CD8-positive, alpha-beta memory T cell (primary cell): ENCODE data around the gene ISCU. TPM values are rescaled to one million over a fixed set of nuclear protein-coding genes. Genes with fewer than 3 reads are reported as not detected.
"Not testable (repeated sequence)": the region's sequence is repeated elsewhere in the genome, so short reads cannot be mapped to it uniquely, and the experiment has no call there.

Experiments used
- CTCF ChIA-PET: fragments of 350-600 bp; sonication (Branson Sonifier 250); formaldehyde crosslinking; loops from one replicate; lab custom pipeline; 2021; ENCODE audit warnings: antibody characterized with exemption; lab: Charles Lee
- POLR2A ChIA-PET: fragments of 350-600 bp; sonication (Branson Sonifier 250); formaldehyde crosslinking; loops from one replicate; lab custom pipeline; 2021; ENCODE audit warnings: antibody characterized with exemption; lab: Charles Lee
- DNase-seq, 5 donors: peaks; one replicate each; pipeline versions ENCODE4 v3.0.0 to v3.0.0-alpha.2; 2020 to 2022; ENCODE audit warnings: mixed read lengths in 1 of 5
- H3K27ac ChIP-seq: one replicate; pipeline ENCODE4 v1.7.0; 2013; ENCODE audit warnings: low read depth, mild to moderate bottlenecking, low read length, moderate library complexity
- H3K27me3 ChIP-seq: 2 replicates; pipeline ENCODE4 v1.7.0; 2013; ENCODE audit warnings: low read length, mild to moderate bottlenecking; ENCODE audit not compliant: insufficient read depth, poor library complexity, severe bottlenecking
- H3K36me3 ChIP-seq: 2 replicates; pipeline ENCODE4 v1.7.0; 2013; ENCODE audit warnings: mild to moderate bottlenecking, low read length, moderate library complexity; ENCODE audit not compliant: insufficient read depth
- H3K4me1 ChIP-seq: 2 replicates; pipeline ENCODE4 v1.7.0; 2013; ENCODE audit warnings: mild to moderate bottlenecking, low read length, moderate library complexity; ENCODE audit not compliant: insufficient read depth
- H3K4me3 ChIP-seq: 2 replicates; pipeline ENCODE4 v1.7.0; 2013; ENCODE audit warnings: mild to moderate bottlenecking, low read length
- H3K9me3 ChIP-seq: 2 replicates; pipeline ENCODE4 v1.7.0; 2013; ENCODE audit warnings: mild to moderate bottlenecking, low read length
- H3K27ac Mint-ChIP-seq, 8 donors: one replicate each; pipeline ENCODE4 v1.8.0; 2020 to 2021; ENCODE audit warnings: mixed read lengths in 8 of 8, mild to moderate bottlenecking in 6 of 8, inconsistent platforms in 3 of 8, moderate library complexity in 3 of 8
- H3K27me3 Mint-ChIP-seq, 2 donors: one replicate each; pipeline ENCODE4 v1.8.0; 2020 to 2021; ENCODE audit warnings: mixed read lengths in 2 of 2, mild to moderate bottlenecking in 1 of 2, moderate library complexity in 1 of 2
- H3K36me3 Mint-ChIP-seq, 3 donors: one replicate each; pipeline ENCODE4 v1.8.0; 2020 to 2021; ENCODE audit warnings: mixed read lengths in 3 of 3, inconsistent platforms in 1 of 3, mild to moderate bottlenecking in 1 of 3
- H3K4me1 Mint-ChIP-seq, 3 donors: one replicate each; pipeline ENCODE4 v1.8.0; 2020 to 2021; ENCODE audit warnings: mixed read lengths in 3 of 3, inconsistent platforms in 1 of 3, mild to moderate bottlenecking in 1 of 3
- H3K4me3 Mint-ChIP-seq, 7 donors: one replicate each; pipeline ENCODE4 v1.8.0; 2020 to 2021; ENCODE audit warnings: mixed read lengths in 7 of 7, mild to moderate bottlenecking in 6 of 7, moderate library complexity in 4 of 7, inconsistent platforms in 2 of 7
- H3K9me3 Mint-ChIP-seq, 5 donors: one replicate each; pipeline ENCODE4 v1.8.0; 2020 to 2022; ENCODE audit warnings: mixed read lengths in 5 of 5, mild to moderate bottlenecking in 3 of 5, moderate library complexity in 2 of 5, inconsistent platforms in 1 of 5
- polyA plus RNA-seq: library from polyadenylated mRNA; unstranded; fragments of 300-500 nt; fragmentation: Illumina TruSeq; gene quantifications from one replicate; pipeline ENCODE4 v1.2.3, GENCODE V29; 2021
- total RNA-seq, 2 experiments: library from RNA; stranded (reverse); gene quantifications; one replicate each; pipeline ENCODE4 v1.2.3, GENCODE V29; 2021

Gene ISCU
- total and polyA plus RNA-seq, 3 experiments from 2014 or later = 113 to 302 (median 116) TPM

DNA sequence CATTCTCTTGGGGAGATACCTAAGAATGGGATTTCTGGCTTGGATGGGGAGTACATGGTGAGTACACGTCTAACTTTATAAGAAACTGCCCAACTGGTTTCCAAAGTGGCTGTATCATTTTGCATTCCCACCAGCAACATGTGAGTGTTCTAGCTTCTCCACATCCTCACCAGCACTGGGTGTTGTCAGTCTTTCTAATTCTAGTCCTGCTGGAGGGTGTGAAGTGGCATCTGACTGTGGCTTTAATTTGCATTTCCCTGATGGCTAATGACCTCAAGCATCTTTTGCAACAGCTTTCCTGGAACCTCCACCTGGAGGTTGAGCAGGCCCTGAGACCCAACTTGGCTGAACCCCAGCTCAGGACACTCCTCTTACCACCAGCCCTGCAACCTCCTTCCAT lies 53.5 kb downstream of the ISCU start:
- H3K36me3 Mint-ChIP-seq = peaks cover 11 to 24% (median 11%) of the 10 kb centered on the region in 3 donors
- H3K4me3 ChIP-seq = no peak overlapping the region
- no peaks in the 10 kb centered on the region for H3K27me3 ChIP-seq
- no peaks in the 10 kb centered on the region for H3K27me3 Mint-ChIP-seq
- peak overlapping the region; percentile 92 to 100 (median 98) for H3K27ac Mint-ChIP-seq
- H3K27ac ChIP-seq = no peak overlapping the region
- ChIA-PET CTCF (interaction anchor here (1.1 to 11.4 kb wide), 6 partner anchors 8 to 365 kb away, joined by 3 to 330 read pairs (median 46); partner anchors contain the start of genes ISCU, SART3 and SELPLG), POLR2A (interaction anchor here (0.6 to 5.7 kb wide), 2 partner anchors 8 to 17 kb away, joined by 3 to 79 read pairs; partner anchors contain the start of gene SELPLG)
- peaks cover 6% of the 10 kb centered on the region for H3K36me3 ChIP-seq
- DNase-seq = no peak
- no peak overlapping the region for H3K4me3 Mint-ChIP-seq
- peaks cover 35% of the 10 kb centered on the region for H3K4me1 ChIP-seq
- H3K9me3 ChIP-seq = peaks cover 7% of the 10 kb centered on the region
- H3K9me3 Mint-ChIP-seq = peaks cover 0 to 7% (median 0%) of the 10 kb centered on the region in 5 donors
- peaks cover 55 to 67% (median 64%) of the 10 kb centered on the region in 3 donors for H3K4me1 Mint-ChIP-seq

DNA sequence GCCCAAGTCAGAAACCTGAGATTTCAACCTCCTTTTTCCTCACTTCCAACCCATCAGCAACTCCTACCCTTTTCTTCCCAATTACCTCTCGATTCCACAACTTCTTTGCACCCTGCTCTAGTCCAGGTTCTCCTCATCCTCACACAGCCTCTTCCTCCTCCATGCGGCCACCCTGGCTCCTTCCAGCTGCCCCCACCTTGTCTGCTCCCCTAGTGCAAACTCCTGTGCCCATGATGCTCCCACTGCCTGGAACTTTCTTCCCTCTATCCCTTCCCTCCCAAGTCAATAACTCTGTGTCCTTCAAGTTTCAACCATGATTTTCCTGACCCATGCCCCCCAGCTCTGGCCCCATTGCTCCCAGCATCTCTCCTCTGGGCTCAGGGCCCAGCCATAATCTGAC lies 54.0 kb downstream of the ISCU start:
- no peak overlapping the region for H3K4me3 ChIP-seq
- peaks cover 37% of the 10 kb centered on the region for H3K4me1 ChIP-seq
- peaks cover 0 to 7% (median 0%) of the 10 kb centered on the region in 5 donors for H3K9me3 Mint-ChIP-seq
- CTCF ChIA-PET = interaction anchor here (1.1 to 11.4 kb wide), 6 partner anchors 8 to 364 kb away, joined by 3 to 330 read pairs (median 46); partner anchors contain the start of genes ISCU, SART3 and SELPLG
- POLR2A ChIA-PET = interaction anchor here (0.5 to 5.7 kb wide), 5 partner anchors 8 to 246 kb away, joined by 3 to 79 read pairs (median 4); partner anchors contain the start of genes ISCU, SELPLG and SSH1
- peak overlapping the region; percentile 92 to 100 (median 98) for H3K27ac Mint-ChIP-seq
- peaks cover 14 to 28% (median 15%) of the 10 kb centered on the region in 3 donors for H3K36me3 Mint-ChIP-seq
- DNase-seq = no peak
- peaks cover 59 to 72% (median 68%) of the 10 kb centered on the region in 3 donors for H3K4me1 Mint-ChIP-seq
- H3K36me3 ChIP-seq = peaks cover 9% of the 10 kb centered on the region
- peak overlapping the region; percentile 19 for H3K27ac ChIP-seq
- H3K27me3 ChIP-seq = no peaks in the 10 kb centered on the region
- peak overlapping the region in 2 of 7 donors; percentile 57 to 63 for H3K4me3 Mint-ChIP-seq
- H3K9me3 ChIP-seq = peaks cover 7% of the 10 kb centered on the region
- H3K27me3 Mint-ChIP-seq = no peaks in the 10 kb centered on the region

DNA sequence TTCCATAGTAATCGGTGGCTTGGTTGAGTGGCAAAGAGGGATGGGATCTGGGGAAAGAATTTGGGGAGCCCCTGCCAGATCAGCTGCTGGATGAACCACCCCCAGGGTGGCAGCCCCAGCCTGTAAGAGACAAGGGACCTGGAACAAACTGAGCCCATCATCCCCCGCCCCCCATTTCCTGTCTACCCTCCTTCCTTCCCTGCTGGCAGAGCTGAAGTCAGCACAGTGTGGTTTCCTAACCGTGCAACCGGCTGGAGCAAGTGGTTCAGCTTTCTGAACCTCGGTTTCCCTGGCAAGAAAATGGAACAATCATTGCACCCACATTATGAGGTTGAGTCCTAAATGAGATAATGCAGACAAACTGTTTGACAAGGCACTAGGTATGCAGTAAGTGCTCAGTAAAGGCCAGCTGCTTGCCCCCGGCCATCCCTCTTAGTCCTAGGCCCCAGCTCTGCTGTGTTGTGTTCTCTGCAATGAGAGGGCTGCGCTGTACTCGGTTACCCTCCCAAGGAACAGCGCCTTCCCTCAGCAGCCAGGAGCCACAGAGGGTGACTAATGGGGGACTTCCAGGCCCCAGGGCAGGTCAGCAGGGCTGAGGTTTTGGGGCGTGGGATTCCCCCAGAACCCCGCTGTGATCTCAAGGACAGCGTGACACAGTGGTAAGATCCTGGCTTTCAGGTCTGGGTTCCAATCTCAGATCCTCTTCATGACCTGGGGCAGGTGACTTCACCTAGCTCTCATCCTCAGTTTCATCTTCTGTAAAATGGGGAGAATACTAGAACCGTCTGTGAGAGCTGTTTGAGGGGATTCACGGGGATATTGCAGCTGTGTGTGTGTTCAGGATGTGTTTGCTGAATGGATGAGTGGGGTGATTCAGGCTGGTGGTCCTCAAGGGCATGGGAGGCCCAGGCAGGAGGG lies 54.8 kb downstream of the ISCU start:
- CTCF ChIA-PET = interaction anchor here (0.6 to 11.4 kb wide), 35 partner anchors 9 to 479 kb away, joined by 3 to 330 read pairs (median 4); partner anchors contain the start of genes ISCU, SART3 and SELPLG
- peaks cover 59 to 74% (median 67%) of the 10 kb centered on the region in 3 donors for H3K4me1 Mint-ChIP-seq
- Histone ChIP-seq H3K9me3 (peaks cover 7% of the 10 kb centered on the region), H3K27ac (peak overlapping the region; percentile 19), H3K4me1 (peaks cover 45% of the 10 kb centered on the region), H3K4me3 (no peak overlapping the region), H3K36me3 (peaks cover 16% of the 10 kb centered on the region), H3K27me3 (no peaks in the 10 kb centered on the region)
- peaks cover 0 to 7% (median 0%) of the 10 kb centered on the region in 5 donors for H3K9me3 Mint-ChIP-seq
- H3K27me3 Mint-ChIP-seq = no peaks in the 10 kb centered on the region
- H3K4me3 Mint-ChIP-seq = peak overlapping the region; percentile 28 to 72 (median 57)
- H3K27ac Mint-ChIP-seq = peak overlapping the region; percentile 92 to 100 (median 98)
- peak; percentile 62 to 89 (median 73) for DNase-seq
- H3K36me3 Mint-ChIP-seq = peaks cover 14 to 37% (median 15%) of the 10 kb centered on the region in 3 donors
- POLR2A ChIA-PET = interaction anchor here (0.5 to 5.7 kb wide), 7 partner anchors 16 to 1297 kb away, joined by 3 to 79 read pairs (median 6); partner anchors contain the start of genes CORO1C, ISCU, SELPLG and SSH1

DNA sequence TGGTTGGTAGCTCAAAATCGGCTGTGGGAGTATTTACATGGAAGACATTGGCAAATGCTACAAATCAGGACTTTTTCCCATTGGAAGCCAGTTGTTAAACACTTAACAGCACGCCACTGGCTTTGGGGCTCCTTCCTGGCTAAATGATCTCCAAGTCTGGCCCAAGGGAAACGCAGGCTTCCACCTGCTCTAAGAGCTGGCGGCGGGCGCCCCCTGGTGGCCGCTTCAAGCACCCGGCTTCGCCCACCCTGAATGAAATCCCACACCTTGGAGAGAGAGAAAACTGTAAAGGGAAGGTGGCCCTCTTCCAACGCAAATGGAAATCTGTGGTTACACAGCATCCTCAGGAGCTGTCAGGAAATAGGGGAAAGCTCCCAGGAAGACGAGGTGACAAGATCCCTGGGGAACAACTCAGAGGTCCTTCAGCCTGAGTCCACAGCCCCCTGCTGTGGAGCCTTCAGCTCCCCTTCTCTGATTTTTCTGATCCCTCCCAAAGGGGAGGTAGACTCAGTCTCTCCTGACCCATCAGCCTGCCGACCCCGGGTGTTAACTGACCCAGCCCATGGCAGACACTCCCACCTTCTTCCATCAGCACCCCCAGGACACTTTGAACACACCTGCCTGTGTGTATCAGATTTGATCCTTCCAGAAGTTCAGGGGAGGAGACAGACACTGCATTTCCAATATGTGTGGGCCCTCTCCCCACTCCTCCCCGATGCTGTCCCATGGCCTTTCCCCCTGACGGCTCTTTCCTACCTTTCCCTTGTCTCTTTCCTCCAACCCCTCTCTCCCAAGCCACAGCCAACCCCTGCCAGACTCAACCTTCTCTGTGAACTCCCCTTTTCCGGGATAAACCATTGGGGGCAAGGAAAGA lies 55.9 kb downstream of the ISCU start:
- Histone ChIP-seq H3K4me3 (no peak overlapping the region), H3K9me3 (peaks cover 7% of the 10 kb centered on the region), H3K4me1 (peaks cover 56% of the 10 kb centered on the region), H3K27ac (no peak overlapping the region), H3K36me3 (peaks cover 27% of the 10 kb centered on the region), H3K27me3 (no peaks in the 10 kb centered on the region)
- POLR2A ChIA-PET = interaction anchor here (0.5 to 5.7 kb wide), 6 partner anchors 14 to 1298 kb away, joined by 4 to 79 read pairs (median 8); partner anchors contain the start of genes CORO1C, ISCU and SELPLG
- Mint-ChIP-seq H3K4me3 (peak overlapping the region; percentile 9 to 50 (median 37)), H3K27me3 (no peaks in the 10 kb centered on the region), H3K27ac (peak overlapping the region; percentile 83 to 100 (median 96)), H3K9me3 (peaks cover 0 to 7% (median 0%) of the 10 kb centered on the region in 5 donors), H3K4me1 (peaks cover 62 to 83% (median 70%) of the 10 kb centered on the region in 3 donors), H3K36me3 (peaks cover 17 to 48% (median 18%) of the 10 kb centered on the region in 3 donors)
- peak; percentile 68 to 82 (median 75) for DNase-seq
- CTCF ChIA-PET = interaction anchor here (0.6 to 11.4 kb wide), 40 partner anchors 10 to 478 kb away, joined by 3 to 330 read pairs (median 4); partner anchors contain the start of genes ISCU, SART3 and SELPLG

DNA sequence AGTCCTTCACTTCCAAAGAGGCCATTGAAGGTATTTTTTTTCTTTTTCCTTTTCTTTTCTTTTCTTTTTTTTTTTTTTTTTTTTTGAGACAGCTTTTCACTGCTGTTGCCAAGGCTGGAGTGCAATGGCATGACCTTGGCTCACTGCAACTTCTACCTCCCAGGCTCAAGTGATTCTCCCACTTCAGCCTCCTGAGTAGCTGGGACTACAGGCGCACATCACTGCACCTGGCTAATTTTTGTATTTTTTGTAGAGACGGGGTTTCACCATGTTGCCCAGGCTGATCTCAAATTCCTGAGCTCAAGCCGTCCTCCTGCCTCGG lies 56.5 kb downstream of the ISCU start:
- Mint-ChIP-seq H3K4me3 (peak overlapping the region in 2 of 7 donors; percentile 9 to 47), H3K4me1 (peaks cover 66 to 88% (median 74%) of the 10 kb centered on the region in 3 donors), H3K27ac (peak overlapping the region; percentile 83 to 100 (median 96)), H3K36me3 (peaks cover 17 to 54% (median 21%) of the 10 kb centered on the region in 3 donors)
- H3K27me3 Mint-ChIP-seq, H3K4me3 ChIP-seq, H3K9me3 Mint-ChIP-seq, DNase-seq, H3K9me3 ChIP-seq, H3K27me3 ChIP-seq, H3K27ac ChIP-seq: not testable (repeated sequence)
- peaks cover 62% of the 10 kb centered on the region for H3K4me1 ChIP-seq
- ChIA-PET CTCF (interaction anchor here (0.8 to 11.4 kb wide), 17 partner anchors 11 to 332 kb away, joined by 3 to 330 read pairs (median 6); partner anchors contain the start of genes ISCU, SART3 and SELPLG), POLR2A (interaction anchor here (2.1 to 5.7 kb wide), 3 partner anchors 14 to 56 kb away, joined by 11 to 79 read pairs (median 34); partner anchors contain the start of genes ISCU and SELPLG)
- peaks cover 33% of the 10 kb centered on the region for H3K36me3 ChIP-seq
